ENCODE results near the gene TNFAIP8L3.
"Not testable (repeated sequence)": the region's sequence is repeated elsewhere in the genome, so short reads cannot be mapped to it uniquely, and the experiment has no call there.

The TNFAIP8L3 gene

GRCh38 chr15:51054535-51054934 is 40.2 kb downstream of the TNFAIP8L3 start:
- DNase-seq: no peak

GRCh38 chr15:51053571-51053970 is 41.1 kb downstream of the TNFAIP8L3 start:
- no peak for DNase-seq

- DNase-seq: no peak
Observed at GRCh38 chr15:51051776-51052175, 42.9 kb downstream of the TNFAIP8L3 start.

- DNase-seq: no peak
Observed at GRCh38 chr15:51049081-51049480, 45.6 kb downstream of the TNFAIP8L3 start.

GRCh38 chr15:51048308-51048707 is 46.4 kb downstream of the TNFAIP8L3 start:
- no peak for DNase-seq

GRCh38 chr15:51046799-51047449 is 47.8 kb downstream of the TNFAIP8L3 start:
- peak; percentile 37 for DNase-seq

- DNase-seq: no peak
Observed at GRCh38 chr15:51046016-51046415, 48.7 kb downstream of the TNFAIP8L3 start.

- DNase-seq: no peak
Observed at GRCh38 chr15:51044037-51044727, 50.5 kb downstream of the TNFAIP8L3 start.

GRCh38 chr15:51038974-51039319 is 55.8 kb downstream of the TNFAIP8L3 start:
- DNase-seq: no peak

GRCh38 chr15:51038162-51038973 is 56.3 kb downstream of the TNFAIP8L3 start:
- no peak for DNase-seq

- DNase-seq: not testable (repeated sequence)
Observed at GRCh38 chr15:51037474-51037873, 57.2 kb downstream of the TNFAIP8L3 start.

GRCh38 chr15:51030649-51031316 is 63.9 kb downstream of the TNFAIP8L3 start:
- peak; percentile 94 for DNase-seq

GRCh38 chr15:51025454-51025846 is 69.3 kb downstream of the TNFAIP8L3 start:
- no peak for DNase-seq

- DNase-seq: no peak
Observed at GRCh38 chr15:51024735-51025453, 69.8 kb downstream of the TNFAIP8L3 start.

- DNase-seq: no peak
Observed at GRCh38 chr15:51023499-51023898, 71.2 kb downstream of the TNFAIP8L3 start.

GRCh38 chr15:51022206-51022605 is 72.5 kb downstream of the TNFAIP8L3 start:
- DNase-seq: peak; percentile 15

- DNase-seq: no peak
Observed at GRCh38 chr15:51016615-51017014, 78.1 kb downstream of the TNFAIP8L3 start.

GRCh38 chr15:51011212-51011611 is 83.5 kb downstream of the TNFAIP8L3 start:
- DNase-seq: no peak

GRCh38 chr15:51007131-51007666 is 87.5 kb downstream of the TNFAIP8L3 start:
- DNase-seq: no peak
